Caco-2 (cell line): ENCODE results near the gene FNDC3B. TPM values are rescaled to one million over a fixed set of nuclear protein-coding genes. Genes with fewer than 3 reads are reported as not detected.

Experiments
- BruUV-seq: library from RNA; stranded (reverse); fragments of 400-500 nt; replicated peaks from 2 replicates; lab custom pipeline; 2021; lab: Mats Ljungman, UMichigan
- CTCF ChIA-PET: fragments of 300-600 bp; sonication (Branson Sonifier 250); formaldehyde crosslinking; loops from one replicate; lab custom pipeline; 2022; ENCODE audit warnings: antibody characterized with exemption; lab: Charles Lee
- POLR2A ChIA-PET: fragments of 300-600 bp; sonication (Branson Sonifier 250); formaldehyde crosslinking; loops from one replicate; lab custom pipeline; 2022; ENCODE audit warnings: antibody characterized with exemption; lab: Charles Lee
- DNase-seq, 2 experiments: peaks; one replicate each; pipeline versions ENCODE4 v3.0.0 to v3.0.0-alpha.2; 2020 to 2022
- H3K27me3 ChIP-seq: replicated peaks from 2 replicates; pipeline ENCODE4 v1.6.0; 2011; ENCODE audit warnings: low read length; ENCODE audit not compliant: control insufficient read depth, insufficient read depth
- H3K36me3 ChIP-seq: 2 replicates; pipeline ENCODE4 v1.5.1; 2011; ENCODE audit warnings: low read length; ENCODE audit not compliant: control insufficient read depth, insufficient read depth
- H3K4me1 ChIP-seq: fragments of 250-450 bp; sonication (Bioruptor Pico); 2 replicates; pipeline ENCODE4 v1.5.1; 2020; ENCODE audit warnings: mild to moderate bottlenecking
- H3K4me3 ChIP-seq: 2 replicates; pipeline ENCODE4 v1.5.1; 2011; ENCODE audit warnings: low read depth, mild to moderate bottlenecking, control low read depth, low read length
- H3K9me3 ChIP-seq: fragments of 250-450 bp; sonication (Bioruptor Pico); 2 replicates; pipeline ENCODE4 v1.5.1; 2020; ENCODE audit warnings: mild to moderate bottlenecking, moderate library complexity
- H3K27ac Mint-ChIP-seq: one replicate; pipeline ENCODE4 v1.8.0; 2022; ENCODE audit warnings: mixed read lengths; ENCODE audit not compliant: unreplicated experiment
- H3K27me3 Mint-ChIP-seq: one replicate; pipeline ENCODE4 v1.8.0; 2022; ENCODE audit warnings: mixed read lengths; ENCODE audit not compliant: insufficient read depth, unreplicated experiment
- H3K36me3 Mint-ChIP-seq: one replicate; pipeline ENCODE4 v1.8.0; 2022; ENCODE audit warnings: mild to moderate bottlenecking, mixed read lengths; ENCODE audit not compliant: insufficient read depth, unreplicated experiment
- H3K4me1 Mint-ChIP-seq: one replicate; pipeline ENCODE4 v1.8.0; 2022; ENCODE audit warnings: low read depth, mixed read lengths; ENCODE audit not compliant: unreplicated experiment
- H3K4me3 Mint-ChIP-seq: one replicate; pipeline ENCODE4 v1.8.0; 2022; ENCODE audit warnings: mild to moderate bottlenecking, moderate library complexity, mixed read lengths; ENCODE audit not compliant: unreplicated experiment
- H3K9me3 Mint-ChIP-seq: one replicate; pipeline ENCODE4 v1.8.0; 2022; ENCODE audit warnings: mixed read lengths; ENCODE audit not compliant: unreplicated experiment
- CTCF ChIP-seq, 2 experiments: fragments of 200-600 bp in 1 of 2; IDR thresholded peaks; 1 replicate in 1 of 2; 2 replicates in 1 of 2; pipeline versions ENCODE4 v1.5.1 to v1.8.0; 2011 to 2022; ENCODE audit warnings: antibody characterized with exemption in 1 of 2, control low read depth in 1 of 2, inconsistent platforms in 1 of 2, low read depth in 1 of 2, low read length in 1 of 2, mild to moderate bottlenecking in 1 of 2, moderate library complexity in 1 of 2; ENCODE audit not compliant: insufficient read depth in 1 of 2, severe bottlenecking in 1 of 2, unreplicated experiment in 1 of 2
- intact Hi-C: fragments of 100-400 bp; cut with micrococcal nuclease; formaldehyde crosslinking; loops from one replicate; pipeline ENCODE4 v1.10.0; 2022; ENCODE audit not compliant: unreplicated experiment
- total RNA-seq: library from RNA; stranded (reverse); gene quantifications from 2 replicates; pipeline ENCODE4 v1.2.3, GENCODE V29; 2022

Gene FNDC3B
- total RNA-seq, 1 experiment from 2014 or later, result 59.8 TPM

- ChIA-PET CTCF (no interaction called here), POLR2A (no interaction called here)
- peaks cover under 1% of the 10 kb centered on the region for H3K4me1 Mint-ChIP-seq
- Histone ChIP-seq H3K4me1 (peaks cover 4% of the 10 kb centered on the region; the same call in 1 of the 2 replicates), H3K4me3 (no peak overlapping the region), H3K9me3 (no peaks in the 10 kb centered on the region), H3K36me3 (no peaks in the 10 kb centered on the region), H3K27me3 (no peaks in the 10 kb centered on the region)
- H3K27me3 Mint-ChIP-seq, result no peaks in the 10 kb centered on the region
- peaks cover 7% of the 10 kb centered on the region for H3K36me3 Mint-ChIP-seq
- intact Hi-C loops, result loop anchor here (10.0 kb wide), 1 partner anchor 242 kb away; the partner anchor contains the start of gene FNDC3B
- H3K27ac Mint-ChIP-seq, result no peak overlapping the region
- H3K4me3 Mint-ChIP-seq, result no peak overlapping the region
- H3K9me3 Mint-ChIP-seq, result no peaks in the 10 kb centered on the region
- no peak for TF ChIP-seq CTCF (IDR thresholded peaks at IDR 0.05; ENCODE audit: insufficient read depth in 1 of 2, low read depth in 1 of 2, low read length in 1 of 2, severe bottlenecking in 1 of 2, unreplicated experiment in 1 of 2)
- BruUV-seq, result no TSS peak
- DNase-seq, result no peak
These were observed 237.8 kb downstream of the FNDC3B start for GRCh38 chr3:172277151-172277652.

- peaks cover 20% of the 10 kb centered on the region for H3K36me3 Mint-ChIP-seq
- H3K4me3 ChIP-seq, result no peak overlapping the region
- H3K36me3 ChIP-seq, result no peaks in the 10 kb centered on the region
- intact Hi-C loops, result loop anchor here (10.0 kb wide), 1 partner anchor 244 kb away; the partner anchor contains the start of gene FNDC3B
- no peaks in the 10 kb centered on the region for H3K9me3 ChIP-seq
- TF ChIP-seq CTCF (IDR thresholded peaks at IDR 0.05; ENCODE audit: insufficient read depth in 1 of 2, low read depth in 1 of 2, low read length in 1 of 2, severe bottlenecking in 1 of 2, unreplicated experiment in 1 of 2), result no peak
- BruUV-seq, result no TSS peak
- peaks cover 7% of the 10 kb centered on the region for H3K4me1 Mint-ChIP-seq
- H3K4me3 Mint-ChIP-seq, result no peak overlapping the region
- no peaks in the 10 kb centered on the region for H3K27me3 ChIP-seq
- no peaks in the 10 kb centered on the region for H3K9me3 Mint-ChIP-seq
- H3K27ac Mint-ChIP-seq, result no peak overlapping the region
- ChIA-PET CTCF (no interaction called here), POLR2A (no interaction called here)
- no peak for DNase-seq
- no peaks in the 10 kb centered on the region for H3K27me3 Mint-ChIP-seq
- peaks cover 8% of the 10 kb centered on the region for H3K4me1 ChIP-seq
These were observed 239.8 kb downstream of the FNDC3B start for GRCh38 chr3:172279191-172279640.

GRCh38 chr3:172279974-172280373 is 240.6 kb downstream of the FNDC3B start:
- BruUV-seq, result no TSS peak
- Histone ChIP-seq H3K27me3 (no peaks in the 10 kb centered on the region), H3K36me3 (no peaks in the 10 kb centered on the region), H3K4me3 (no peak overlapping the region), H3K9me3 (no peaks in the 10 kb centered on the region), H3K4me1 (peaks cover 8% of the 10 kb centered on the region)
- Mint-ChIP-seq H3K36me3 (peaks cover 24% of the 10 kb centered on the region), H3K27ac (no peak overlapping the region), H3K9me3 (no peaks in the 10 kb centered on the region), H3K4me1 (peaks cover 7% of the 10 kb centered on the region), H3K27me3 (no peaks in the 10 kb centered on the region), H3K4me3 (no peak overlapping the region)
- intact Hi-C loops, result loop anchor here (10.0 kb wide), 1 partner anchor 245 kb away; the partner anchor contains the start of gene FNDC3B
- CTCF ChIA-PET, result no interaction called here
- POLR2A ChIA-PET, result no interaction called here
- TF ChIP-seq CTCF (IDR thresholded peaks at IDR 0.05; ENCODE audit: insufficient read depth in 1 of 2, low read depth in 1 of 2, low read length in 1 of 2, severe bottlenecking in 1 of 2, unreplicated experiment in 1 of 2), result no peak
- DNase-seq, result no peak
